Femur (tissue), 1 donor: ENCODE data around the gene KLHL11.
"Not testable (repeated sequence)": the region's sequence is repeated elsewhere in the genome, so short reads cannot be mapped to it uniquely, and the experiment has no call there.

Source experiments
- DNase-seq: peaks from one replicate; pipeline ENCODE4 v3.0.0-alpha.2; 2017

KLHL11 gene

GRCh38 chr17:41888332-41888965 is 23.2 kb upstream of the KLHL11 start:
- no peak for DNase-seq

- no peak for DNase-seq
Measured at GRCh38 chr17:41885733-41886132, 20.5 kb upstream of the KLHL11 start.

- no peak for DNase-seq
Measured at GRCh38 chr17:41882756-41883155, 17.5 kb upstream of the KLHL11 start.

- DNase-seq: no peak
Measured at GRCh38 chr17:41880130-41880529, 14.9 kb upstream of the KLHL11 start.

- not testable (repeated sequence) for DNase-seq
Measured at GRCh38 chr17:41874293-41874670, 9.1 kb upstream of the KLHL11 start.

- no peak for DNase-seq
Measured at GRCh38 chr17:41873559-41874292, 8.5 kb upstream of the KLHL11 start.

- no peak for DNase-seq
Measured at GRCh38 chr17:41871789-41872188, 6.6 kb upstream of the KLHL11 start.

GRCh38 chr17:41870627-41871026 is 5.4 kb upstream of the KLHL11 start:
- no peak for DNase-seq

GRCh38 chr17:41870097-41870496 is 4.9 kb upstream of the KLHL11 start:
- DNase-seq: no peak

GRCh38 chr17:41869426-41869825 is 4.2 kb upstream of the KLHL11 start:
- no peak for DNase-seq

- DNase-seq: no peak
Measured at GRCh38 chr17:41868568-41868967, 3.3 kb upstream of the KLHL11 start.

- DNase-seq: no peak
Measured at GRCh38 chr17:41865596-41865893, 322 bp upstream of the KLHL11 start.

GRCh38 chr17:41864498-41864835 is 756 bp downstream of the KLHL11 start:
- no peak for DNase-seq

GRCh38 chr17:41863074-41863848 is 2.0 kb downstream of the KLHL11 start:
- DNase-seq: no peak

GRCh38 chr17:41860254-41860931 is 4.8 kb downstream of the KLHL11 start:
- DNase-seq: no peak

GRCh38 chr17:41851382-41851781 is 13.8 kb downstream of the KLHL11 start:
- not testable (repeated sequence) for DNase-seq

GRCh38 chr17:41849251-41849990 is 15.8 kb downstream of the KLHL11 start:
- DNase-seq: no peak

GRCh38 chr17:41848788-41849187 is 16.4 kb downstream of the KLHL11 start:
- DNase-seq: no peak

- DNase-seq: no peak
Measured at GRCh38 chr17:41844971-41845370, 20.3 kb downstream of the KLHL11 start.

GRCh38 chr17:41840781-41841180 is 24.4 kb downstream of the KLHL11 start:
- not testable (repeated sequence) for DNase-seq

- DNase-seq: not testable (repeated sequence)
Measured at GRCh38 chr17:41839448-41839847, 25.8 kb downstream of the KLHL11 start.

GRCh38 chr17:41837761-41838538 is 27.3 kb downstream of the KLHL11 start, which contains the start of gene KLHL10:
KLHL10 (plus strand) TSS chr17:41837825; CDS start chr17:41837933, 108 bp downstream.
- DNase-seq: no peak
